ENCODE data around the gene PLAAT4.

DNA sequence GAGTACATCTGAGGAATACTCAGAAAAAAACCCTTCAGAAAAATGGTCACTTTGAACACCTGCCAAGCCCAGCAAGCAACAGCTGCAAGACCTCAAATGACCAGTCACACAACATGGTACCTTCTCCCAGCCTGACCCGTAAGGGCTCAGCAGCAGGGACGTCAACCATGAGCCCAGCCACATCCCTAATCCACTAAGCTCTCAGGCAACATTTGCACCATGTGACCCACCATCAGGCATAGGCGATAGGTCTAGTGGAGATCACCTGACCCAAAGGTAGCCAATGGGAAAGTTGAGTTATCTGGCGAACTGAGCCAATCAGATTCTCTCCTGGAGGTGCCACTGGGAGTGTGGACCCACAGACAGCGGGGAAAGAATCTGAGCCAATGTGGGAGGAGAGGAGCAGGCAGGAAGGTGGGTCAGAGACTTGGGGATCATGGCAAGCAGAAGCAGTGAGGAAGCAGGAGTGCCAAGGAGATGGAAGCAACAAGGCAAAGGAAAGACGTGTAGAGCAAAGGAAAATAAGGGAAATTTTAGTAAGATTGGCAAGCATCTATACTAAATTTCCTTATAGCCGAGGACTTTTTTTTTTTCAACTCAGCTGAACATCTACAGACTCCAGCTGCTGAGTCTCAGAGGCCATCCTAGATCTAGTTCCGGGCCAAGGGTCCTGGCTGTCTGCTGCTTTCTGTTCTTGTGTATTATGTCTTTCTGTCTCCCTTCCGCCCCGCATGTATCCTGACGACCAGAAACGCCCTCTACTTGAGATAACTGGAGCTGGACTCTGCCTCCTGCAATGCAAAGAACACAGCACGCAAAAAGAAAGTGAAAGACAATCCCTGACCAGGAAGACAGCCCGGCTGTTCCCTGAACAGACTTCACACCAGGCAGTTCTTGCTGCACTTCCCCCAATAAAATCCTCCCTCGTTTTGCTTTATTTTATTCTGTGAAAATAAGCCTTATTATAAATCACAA is 37.6 kb downstream of the PLAAT4 start:
- TF ChIP-seq, protein P1, sequence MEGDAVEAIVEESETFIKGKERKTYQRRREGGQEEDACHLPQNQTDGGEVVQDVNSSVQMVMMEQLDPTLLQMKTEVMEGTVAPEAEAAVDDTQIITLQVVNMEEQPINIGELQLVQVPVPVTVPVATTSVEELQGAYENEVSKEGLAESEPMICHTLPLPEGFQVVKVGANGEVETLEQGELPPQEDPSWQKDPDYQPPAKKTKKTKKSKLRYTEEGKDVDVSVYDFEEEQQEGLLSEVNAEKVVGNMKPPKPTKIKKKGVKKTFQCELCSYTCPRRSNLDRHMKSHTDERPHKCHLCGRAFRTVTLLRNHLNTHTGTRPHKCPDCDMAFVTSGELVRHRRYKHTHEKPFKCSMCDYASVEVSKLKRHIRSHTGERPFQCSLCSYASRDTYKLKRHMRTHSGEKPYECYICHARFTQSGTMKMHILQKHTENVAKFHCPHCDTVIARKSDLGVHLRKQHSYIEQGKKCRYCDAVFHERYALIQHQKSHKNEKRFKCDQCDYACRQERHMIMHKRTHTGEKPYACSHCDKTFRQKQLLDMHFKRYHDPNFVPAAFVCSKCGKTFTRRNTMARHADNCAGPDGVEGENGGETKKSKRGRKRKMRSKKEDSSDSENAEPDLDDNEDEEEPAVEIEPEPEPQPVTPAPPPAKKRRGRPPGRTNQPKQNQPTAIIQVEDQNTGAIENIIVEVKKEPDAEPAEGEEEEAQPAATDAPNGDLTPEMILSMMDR (conservative IDR thresholded peaks at IDR 0.05; ENCODE audit: low read depth in 2 of 2): no peak
- TF ChIP-seq EZH2phosphoT487 (IDR thresholded peaks at IDR 0.05; ENCODE audit: unreplicated experiment) (no peak), EZH2 (IDR thresholded peaks at IDR 0.05; ENCODE audit: low read depth, unreplicated experiment) (no peak), POLR2AphosphoS5 (IDR thresholded peaks at IDR 0.05; ENCODE audit: low read depth) (no peak), NANOG (IDR thresholded peaks at IDR 0.05; ENCODE audit: borderline replicate concordance) (no peak), CREB1 (CRISPR knock-in tag; IDR thresholded peaks at IDR 0.05; ENCODE audit: low read depth) (no peak), JUNB (IDR thresholded peaks at IDR 0.05; ENCODE audit: unreplicated experiment) (no peak)
- TF ChIP-seq, protein P2, sequence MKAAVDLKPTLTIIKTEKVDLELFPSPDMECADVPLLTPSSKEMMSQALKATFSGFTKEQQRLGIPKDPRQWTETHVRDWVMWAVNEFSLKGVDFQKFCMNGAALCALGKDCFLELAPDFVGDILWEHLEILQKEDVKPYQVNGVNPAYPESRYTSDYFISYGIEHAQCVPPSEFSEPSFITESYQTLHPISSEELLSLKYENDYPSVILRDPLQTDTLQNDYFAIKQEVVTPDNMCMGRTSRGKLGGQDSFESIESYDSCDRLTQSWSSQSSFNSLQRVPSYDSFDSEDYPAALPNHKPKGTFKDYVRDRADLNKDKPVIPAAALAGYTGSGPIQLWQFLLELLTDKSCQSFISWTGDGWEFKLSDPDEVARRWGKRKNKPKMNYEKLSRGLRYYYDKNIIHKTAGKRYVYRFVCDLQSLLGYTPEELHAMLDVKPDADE (IDR thresholded peaks at IDR 0.05): no peak
- TF ChIP-seq, protein P3, sequence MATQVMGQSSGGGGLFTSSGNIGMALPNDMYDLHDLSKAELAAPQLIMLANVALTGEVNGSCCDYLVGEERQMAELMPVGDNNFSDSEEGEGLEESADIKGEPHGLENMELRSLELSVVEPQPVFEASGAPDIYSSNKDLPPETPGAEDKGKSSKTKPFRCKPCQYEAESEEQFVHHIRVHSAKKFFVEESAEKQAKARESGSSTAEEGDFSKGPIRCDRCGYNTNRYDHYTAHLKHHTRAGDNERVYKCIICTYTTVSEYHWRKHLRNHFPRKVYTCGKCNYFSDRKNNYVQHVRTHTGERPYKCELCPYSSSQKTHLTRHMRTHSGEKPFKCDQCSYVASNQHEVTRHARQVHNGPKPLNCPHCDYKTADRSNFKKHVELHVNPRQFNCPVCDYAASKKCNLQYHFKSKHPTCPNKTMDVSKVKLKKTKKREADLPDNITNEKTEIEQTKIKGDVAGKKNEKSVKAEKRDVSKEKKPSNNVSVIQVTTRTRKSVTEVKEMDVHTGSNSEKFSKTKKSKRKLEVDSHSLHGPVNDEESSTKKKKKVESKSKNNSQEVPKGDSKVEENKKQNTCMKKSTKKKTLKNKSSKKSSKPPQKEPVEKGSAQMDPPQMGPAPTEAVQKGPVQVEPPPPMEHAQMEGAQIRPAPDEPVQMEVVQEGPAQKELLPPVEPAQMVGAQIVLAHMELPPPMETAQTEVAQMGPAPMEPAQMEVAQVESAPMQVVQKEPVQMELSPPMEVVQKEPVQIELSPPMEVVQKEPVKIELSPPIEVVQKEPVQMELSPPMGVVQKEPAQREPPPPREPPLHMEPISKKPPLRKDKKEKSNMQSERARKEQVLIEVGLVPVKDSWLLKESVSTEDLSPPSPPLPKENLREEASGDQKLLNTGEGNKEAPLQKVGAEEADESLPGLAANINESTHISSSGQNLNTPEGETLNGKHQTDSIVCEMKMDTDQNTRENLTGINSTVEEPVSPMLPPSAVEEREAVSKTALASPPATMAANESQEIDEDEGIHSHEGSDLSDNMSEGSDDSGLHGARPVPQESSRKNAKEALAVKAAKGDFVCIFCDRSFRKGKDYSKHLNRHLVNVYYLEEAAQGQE (IDR thresholded peaks at IDR 0.05; ENCODE audit: unreplicated experiment): no peak
